T47D (cell line): ENCODE data around the gene OR11A1.

Source experiments
- DNase-seq, 2 experiments: peaks; one replicate each; pipeline versions ENCODE4 v3.0.0 to v3.0.0-alpha.2; 2011 to 2012; ENCODE audit warnings: low read depth in 1 of 2, low spot score in 1 of 2
- JUND ChIP-seq: IDR thresholded peaks from 2 replicates; pipeline ENCODE4 v1.6.1; 2012; ENCODE audit warnings: low read depth
- in situ Hi-C: cut with HindIII; loops from 2 replicates; pipeline ENCODE4 v1.10.0; 2016; ENCODE audit warnings: low sequenced_read_pairs, low pct_unique_long_range_greater_than_20kb

The OR11A1 gene

DNA sequence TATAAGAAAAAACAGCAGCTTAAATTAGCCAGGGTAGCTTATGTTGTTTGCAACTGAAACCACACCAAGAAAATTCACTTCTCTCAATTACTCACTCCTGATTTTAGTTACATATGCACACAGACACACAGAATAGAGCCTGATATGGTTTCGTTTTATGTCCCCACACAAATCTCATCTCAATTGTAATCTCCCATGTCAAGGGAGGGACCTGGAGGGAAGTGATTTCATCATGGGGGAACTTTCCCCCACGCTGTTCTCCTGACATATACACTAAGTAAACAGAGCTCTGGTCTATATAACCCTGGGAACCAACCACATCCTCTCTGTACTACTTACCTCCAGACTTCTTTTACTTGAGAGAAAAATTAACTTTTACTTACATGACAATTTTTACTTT is 32.3 kb downstream of the OR11A1 start:
- in situ Hi-C loops = no loop called here
- no peak for TF ChIP-seq JUND
- no peak for DNase-seq

GRCh38 chr6:29424168-29424567 is 32.7 kb downstream of the OR11A1 start:
- in situ Hi-C loops = no loop called here
- TF ChIP-seq JUND = no peak

GRCh38 chr6:29419516-29419915 is 37.4 kb downstream of the OR11A1 start:
- TF ChIP-seq JUND = no peak
- DNase-seq = no peak
- in situ Hi-C loops = no loop called here

More at GRCh38 chr6:29424168-29424567, 32.7 kb downstream of the OR11A1 start:
- DNase-seq = no peak

DNA sequence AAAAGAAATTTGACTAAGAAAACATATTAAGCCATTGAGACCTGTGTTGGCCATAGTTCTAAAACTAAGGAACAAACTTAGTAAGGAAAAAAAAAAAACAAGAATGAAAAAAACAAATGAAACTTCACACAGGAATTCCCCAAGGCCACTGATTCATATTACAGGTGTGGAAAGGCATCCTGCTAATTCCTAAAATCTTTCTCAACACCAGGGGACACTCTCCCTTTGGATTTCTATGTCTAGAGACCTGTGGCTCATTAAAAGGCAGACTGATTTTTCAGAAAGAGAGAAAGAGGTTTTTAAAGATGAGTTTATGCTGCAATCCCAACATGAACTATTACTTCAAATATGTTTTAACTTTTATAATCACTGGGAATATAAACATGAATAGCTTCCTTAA is 42.3 kb downstream of the OR11A1 start, which contains the start of gene OR12D1:
OR12D1 (plus strand) TSS at position 341 of the 400 bp plus-strand sequence.
- no peak for TF ChIP-seq JUND
- peak in 1 of 2 experiments; percentile 31 for DNase-seq
- in situ Hi-C loops = no loop called here

DNA sequence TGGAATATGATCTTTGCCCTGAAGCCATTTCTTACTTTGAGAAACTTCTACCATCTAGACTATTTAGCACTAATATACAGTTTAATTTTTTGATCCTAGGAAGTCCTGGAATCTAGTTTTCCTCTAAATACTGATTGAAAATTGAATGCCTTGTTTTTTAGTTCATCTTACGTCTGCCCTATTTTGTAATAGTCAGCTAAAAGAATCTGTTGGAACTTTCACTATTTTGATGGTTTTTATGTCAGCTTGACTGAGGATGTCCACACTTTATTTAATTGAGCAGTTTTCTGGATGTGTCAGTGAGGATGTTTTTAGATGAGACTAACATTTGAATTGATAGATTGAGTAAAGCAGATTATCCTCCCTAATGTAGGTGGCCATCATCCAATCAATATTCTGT is 53.1 kb downstream of the OR11A1 start:
- in situ Hi-C loops = no loop called here
- DNase-seq = no peak

GRCh38 chr6:29399525-29399924 is 57.3 kb downstream of the OR11A1 start:
- DNase-seq = no peak
- no peak for TF ChIP-seq JUND
- in situ Hi-C loops = no loop called here

More for the DNA sequence above, 53.1 kb downstream of the OR11A1 start:
- TF ChIP-seq JUND = no peak

DNA sequence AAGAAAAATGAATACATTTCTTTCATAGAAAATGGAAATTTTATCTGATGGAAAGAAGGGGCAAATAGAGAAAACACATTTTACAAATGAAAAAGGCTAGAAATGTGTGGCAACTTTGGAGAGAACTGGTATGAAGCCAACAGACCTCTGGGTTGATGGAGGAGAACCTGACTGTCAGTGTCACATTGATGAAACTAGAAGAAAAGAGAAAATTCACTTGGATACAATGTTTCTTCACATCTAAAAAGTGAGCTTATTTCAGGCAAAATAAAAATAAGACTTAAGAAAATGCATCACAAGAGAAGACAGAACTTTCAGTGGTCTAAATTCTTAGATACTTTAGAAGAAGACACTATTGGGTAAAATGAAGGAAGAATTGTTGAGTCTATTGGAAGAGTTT is 61.5 kb downstream of the OR11A1 start, which contains the start of gene OR12D2:
OR12D2 (plus strand) TSS at position 301 of the 400 bp plus-strand sequence. CDS start 1,069 bp downstream, outside the sequence.
- TF ChIP-seq JUND = no peak
- in situ Hi-C loops = no loop called here
- DNase-seq = no peak

GRCh38 chr6:29388533-29388932 is 68.3 kb downstream of the OR11A1 start:
- DNase-seq = no peak
- in situ Hi-C loops = no loop called here
- TF ChIP-seq JUND = no peak

GRCh38 chr6:29376003-29376402 is 80.9 kb downstream of the OR11A1 start:
- no peak for DNase-seq
- in situ Hi-C loops = no loop called here

More at GRCh38 chr6:29376003-29376402, 80.9 kb downstream of the OR11A1 start:
- no peak for TF ChIP-seq JUND
